IPS-NIHi7 (cell line): ENCODE data around the gene METTL23.

Experiments
- DNase-seq: peaks from one replicate; pipeline ENCODE4 v3.0.0; 2012; ENCODE audit warnings: mixed read lengths; ENCODE audit errors: extremely low spot score

Gene METTL23

DNA sequence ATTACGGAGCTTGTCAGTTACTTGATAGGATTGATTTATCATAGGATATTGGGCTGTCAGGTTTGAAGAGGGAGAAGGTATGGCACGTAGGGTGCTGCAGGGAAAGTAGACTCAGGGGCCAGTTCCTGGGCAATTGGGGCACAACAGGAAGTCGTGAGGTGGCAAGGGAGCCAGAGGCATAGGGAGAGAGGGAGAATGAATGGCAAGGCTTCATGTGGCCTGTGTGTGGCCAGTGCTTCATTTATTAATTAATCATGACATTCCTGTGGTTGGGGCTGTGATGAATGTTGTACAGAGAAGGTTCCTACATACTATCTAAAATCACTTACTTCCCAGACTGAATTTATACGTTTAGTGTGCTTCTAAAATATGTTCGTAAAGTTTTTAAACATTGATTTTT lies 30.6 kb downstream of the METTL23 start:
- no peak for DNase-seq

DNA sequence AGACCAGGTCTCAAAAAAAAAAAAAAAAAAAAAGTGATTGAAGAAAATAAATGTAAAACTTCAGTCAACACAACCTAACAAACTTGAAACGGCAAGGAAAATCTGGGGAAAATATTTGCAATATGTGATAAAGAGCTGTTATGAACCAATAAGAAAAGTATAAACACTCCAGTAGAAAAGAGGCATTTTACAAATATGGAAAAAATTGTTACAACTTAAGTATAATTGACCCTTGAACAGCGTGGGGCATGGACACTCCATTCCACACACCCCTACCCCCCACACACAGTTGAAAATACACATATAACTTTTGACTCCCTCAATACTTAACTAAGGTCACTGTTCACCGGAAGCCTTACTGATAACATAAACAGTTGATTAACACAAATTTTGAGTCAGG lies 31.9 kb downstream of the METTL23 start:
- no peak for DNase-seq

DNA sequence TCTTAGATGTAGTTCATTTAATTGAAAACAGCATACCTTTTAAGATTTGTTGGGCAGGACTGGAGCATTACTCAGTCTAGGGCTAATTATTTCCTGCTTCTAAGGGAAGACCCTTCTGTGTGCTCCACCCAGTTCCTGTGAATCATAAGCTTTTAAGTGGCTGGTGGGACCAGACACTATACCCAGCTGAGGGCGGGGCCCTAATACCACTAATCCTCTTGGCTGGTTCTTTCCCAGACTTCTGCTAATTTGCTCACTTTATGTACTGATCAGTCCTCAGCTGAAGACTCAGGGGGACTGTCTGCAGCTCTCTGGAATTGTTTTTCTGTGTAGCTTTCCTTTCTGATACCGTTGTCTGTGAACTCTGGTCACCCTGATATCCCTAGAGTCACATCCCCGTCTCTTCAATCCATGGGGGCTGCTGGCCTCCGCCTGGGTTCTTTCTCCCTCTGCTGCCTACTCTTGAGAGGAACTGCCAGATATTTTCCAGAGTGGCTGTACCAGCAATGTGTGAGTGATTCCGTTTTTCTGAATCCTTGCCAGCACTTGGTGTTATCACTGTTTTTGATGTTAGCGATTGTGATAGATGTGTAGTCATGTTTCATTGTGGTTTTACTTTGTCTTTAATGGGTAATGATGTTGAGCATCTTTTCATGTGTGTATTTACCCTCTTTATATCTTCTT lies 46.3 kb downstream of the METTL23 start:
- DNase-seq = peak; percentile 21

DNA sequence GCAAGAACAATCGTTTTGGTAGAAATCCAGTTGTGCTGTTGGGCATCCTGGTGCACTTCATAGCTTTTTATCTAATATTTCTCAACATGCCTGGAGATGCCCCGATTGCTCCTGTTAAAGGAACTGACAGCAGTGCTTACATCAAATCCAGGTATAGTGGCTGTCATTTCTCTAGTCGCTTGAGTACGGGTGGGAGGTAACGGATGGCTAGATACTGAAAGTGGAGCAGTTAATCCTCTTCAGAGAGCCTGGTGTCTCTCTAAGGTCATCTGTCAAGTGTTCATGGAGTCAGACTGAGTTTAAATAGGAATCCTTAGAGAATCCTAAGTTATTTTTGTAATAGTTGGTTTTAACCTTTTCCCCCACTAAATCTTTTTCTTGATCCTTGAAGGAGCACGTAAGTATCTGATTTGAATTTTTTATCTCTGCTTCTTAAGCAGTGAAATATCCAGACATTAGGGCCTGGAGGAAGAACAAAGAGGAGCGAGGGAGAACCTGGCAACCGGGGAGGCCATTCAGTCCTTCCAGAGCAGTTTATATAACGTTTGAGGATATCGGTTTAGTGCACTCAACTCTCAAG lies 48.5 kb downstream of the METTL23 start:
- DNase-seq = no peak

DNA sequence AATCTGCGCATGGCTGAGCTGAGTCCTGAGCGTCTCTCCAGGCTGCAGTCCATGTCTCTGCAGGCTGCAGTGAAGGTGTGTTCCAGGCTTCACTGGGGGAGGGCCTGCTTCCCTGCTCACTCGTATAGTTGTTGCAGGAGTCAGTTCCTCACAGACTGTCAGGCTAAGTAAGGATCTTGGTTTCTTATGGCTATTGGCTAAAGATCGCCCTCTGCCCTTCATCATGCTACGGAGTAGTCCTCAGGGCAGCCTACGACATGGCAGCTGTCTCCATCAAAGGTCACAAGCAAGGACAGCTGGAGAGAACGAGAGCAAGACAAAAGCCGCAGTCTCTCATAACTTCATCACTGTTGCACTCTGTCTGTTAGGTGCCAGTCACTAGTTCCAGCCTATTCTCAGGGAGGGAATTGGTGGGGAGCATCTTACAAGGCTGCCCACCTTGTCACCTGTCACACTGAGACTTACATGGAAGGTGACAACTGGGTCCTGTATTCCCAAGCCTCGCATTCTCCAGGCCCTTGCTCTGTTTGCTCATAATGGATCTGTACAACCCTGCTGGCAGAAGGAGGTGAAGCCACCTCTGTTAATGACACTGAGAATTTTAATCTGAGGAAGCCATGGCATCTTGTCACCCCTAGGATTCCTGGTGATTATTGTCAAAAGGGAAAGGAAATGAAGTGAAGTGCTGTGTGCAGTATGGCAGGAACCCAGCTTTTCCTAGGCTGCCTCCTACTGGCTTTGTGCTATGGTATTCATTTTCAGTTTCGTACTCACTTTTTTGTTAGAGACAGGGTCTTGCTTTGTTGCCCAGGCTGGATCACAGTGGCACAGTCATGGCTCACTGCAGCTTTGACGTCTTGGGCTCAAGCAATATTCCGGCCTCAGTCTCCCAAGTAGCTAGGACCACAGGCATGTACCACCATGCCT lies 54.7 kb downstream of the METTL23 start:
- DNase-seq = peak; percentile 28

DNA sequence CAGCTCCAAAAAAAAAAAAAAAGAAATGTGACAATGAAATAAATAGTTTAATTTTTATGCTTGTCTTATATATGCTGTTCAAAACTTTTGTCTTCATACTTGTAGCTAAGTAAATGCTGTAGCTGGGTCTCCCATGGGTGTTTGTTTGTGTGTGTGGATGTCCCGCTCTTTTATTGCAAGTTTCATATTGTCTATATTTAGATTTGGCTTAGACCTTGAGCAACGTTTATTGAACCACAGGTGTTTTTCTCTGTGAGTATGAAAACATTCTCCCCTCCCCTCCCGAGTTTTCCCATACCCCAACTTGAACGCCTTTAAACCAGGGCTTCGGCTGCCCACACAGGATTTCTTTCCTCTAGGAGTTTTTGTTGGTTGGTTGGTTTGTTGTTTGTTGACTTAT lies 56.5 kb downstream of the METTL23 start:
- no peak for DNase-seq
